Left lobe of liver (tissue), 2 donors: ENCODE results near the gene ALDH1A3. TPM values are rescaled to one million over a fixed set of nuclear protein-coding genes. Genes with fewer than 3 reads are reported as not detected.

Source experiments
- ATAC-seq: fragments of 200-7000 bp; cut with Tn5 transposase; one replicate; pipeline ENCODE4 v1.9.1; 2020; ENCODE audit warnings: mild to moderate bottlenecking, moderate library complexity
- DNase-seq: peaks from one replicate; pipeline ENCODE4 v3.0.0-alpha.2; 2020; ENCODE audit warnings: low spot score
- total RNA-seq: library from RNA; stranded (reverse); gene quantifications from one replicate; pipeline ENCODE4 v1.2.1, GENCODE V29; 2021
- donor health status: DM: no; HTN: no; CAD: no; lungs with moderate emphysema.
- donor health status: DM: no; HTN: yes; CAD: no.

ALDH1A3 gene
- total RNA-seq, 1 donor from 2014 or later = 4.0 TPM

DNA sequence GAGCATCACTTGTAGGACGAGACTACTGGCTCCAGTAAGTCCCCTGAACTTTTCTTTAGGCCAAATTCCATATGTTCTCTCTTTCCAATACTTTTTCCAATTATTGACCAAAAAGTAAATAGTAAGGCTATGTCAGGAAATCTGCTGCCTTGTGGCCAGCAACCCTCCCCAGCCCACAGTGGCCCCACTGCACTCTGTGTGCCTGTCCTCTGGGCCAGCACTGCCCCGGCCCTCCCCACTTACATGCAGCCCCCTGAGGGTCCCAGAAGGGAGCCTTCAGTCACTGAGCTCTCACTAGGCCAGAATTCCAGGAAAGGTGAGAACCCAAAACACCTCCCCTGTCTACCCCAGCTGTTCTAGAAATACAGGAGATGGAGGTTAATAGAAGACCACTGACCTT, 21.3 kb upstream of the ALDH1A3 start:
- no peak for ATAC-seq

DNA sequence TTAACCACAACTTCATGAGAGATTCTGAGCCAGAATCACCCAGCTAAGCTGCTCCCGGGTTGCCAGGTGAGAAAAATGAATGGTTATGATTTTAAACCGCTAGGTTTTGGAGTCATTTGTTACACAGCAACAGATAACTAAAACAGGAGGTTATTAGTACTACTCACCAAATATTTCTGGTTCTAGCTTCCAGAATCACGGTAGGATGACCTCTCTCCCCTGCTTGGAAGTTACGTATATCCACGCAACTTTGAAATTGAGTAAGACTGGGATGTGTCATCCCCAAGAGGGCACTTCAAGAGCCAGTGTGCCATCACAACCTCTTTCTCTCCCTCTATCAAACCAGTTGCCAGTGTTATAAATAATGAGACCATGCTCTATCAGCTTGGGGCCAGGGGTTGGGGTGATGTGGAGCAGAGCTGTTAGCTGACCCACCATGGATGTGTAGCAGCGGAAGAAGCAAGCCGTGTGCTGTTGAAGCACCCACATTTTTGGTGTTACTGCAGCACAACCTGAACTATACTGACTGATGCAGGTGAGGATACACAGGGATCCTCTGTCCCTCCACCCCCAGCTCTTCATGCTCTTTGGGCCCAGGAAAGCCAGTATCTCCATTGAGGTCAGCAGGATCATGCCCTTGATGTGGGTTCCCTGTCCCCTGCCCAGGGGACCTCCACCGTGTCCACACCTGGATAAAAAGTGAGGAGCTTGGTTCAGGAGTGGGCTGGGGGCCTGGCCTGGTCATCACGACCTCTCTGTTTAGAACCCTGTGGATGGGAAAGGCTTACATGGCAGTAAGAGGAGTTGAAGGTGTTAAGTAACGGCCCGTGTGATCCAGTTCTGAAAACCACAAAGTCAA, 19.4 kb upstream of the ALDH1A3 start:
- no peak for DNase-seq
- ATAC-seq = no peak

More for the DNA sequence above, 21.3 kb upstream of the ALDH1A3 start:
- peak; percentile 26 for DNase-seq

DNA sequence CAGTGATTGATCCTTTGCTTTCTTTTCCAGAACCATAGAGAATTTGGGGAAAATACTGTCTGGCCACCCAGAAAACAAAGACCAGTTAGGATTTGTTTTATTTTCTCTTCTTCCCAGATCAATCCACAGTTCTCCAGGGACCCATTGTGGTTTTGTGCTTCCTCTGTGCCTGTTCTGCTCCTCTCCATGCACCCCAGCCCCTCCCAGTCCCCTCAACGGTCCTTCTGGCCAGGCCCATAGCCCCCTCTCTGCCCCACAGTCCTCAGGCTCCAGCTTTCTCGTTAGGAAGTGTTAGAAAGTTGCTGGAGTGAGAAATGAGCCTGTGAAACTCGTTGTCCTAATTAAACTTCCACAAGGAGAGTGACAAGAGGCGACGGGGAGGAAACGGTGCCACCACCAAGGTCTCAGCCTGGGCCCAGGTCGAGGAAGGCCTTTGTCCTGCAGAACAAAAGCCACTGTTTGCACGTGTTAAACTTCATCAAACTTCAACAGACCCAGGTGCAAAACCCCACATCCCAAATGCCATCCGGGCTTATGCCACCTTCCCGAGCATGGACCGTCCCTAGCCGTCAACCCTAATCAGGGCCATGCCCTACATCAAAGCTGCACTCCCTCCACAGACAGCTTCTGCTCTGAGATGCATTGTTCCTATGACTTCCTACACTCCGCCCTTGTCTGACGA, 18.7 kb upstream of the ALDH1A3 start:
- DNase-seq (no peak), ATAC-seq (no peak)

DNA sequence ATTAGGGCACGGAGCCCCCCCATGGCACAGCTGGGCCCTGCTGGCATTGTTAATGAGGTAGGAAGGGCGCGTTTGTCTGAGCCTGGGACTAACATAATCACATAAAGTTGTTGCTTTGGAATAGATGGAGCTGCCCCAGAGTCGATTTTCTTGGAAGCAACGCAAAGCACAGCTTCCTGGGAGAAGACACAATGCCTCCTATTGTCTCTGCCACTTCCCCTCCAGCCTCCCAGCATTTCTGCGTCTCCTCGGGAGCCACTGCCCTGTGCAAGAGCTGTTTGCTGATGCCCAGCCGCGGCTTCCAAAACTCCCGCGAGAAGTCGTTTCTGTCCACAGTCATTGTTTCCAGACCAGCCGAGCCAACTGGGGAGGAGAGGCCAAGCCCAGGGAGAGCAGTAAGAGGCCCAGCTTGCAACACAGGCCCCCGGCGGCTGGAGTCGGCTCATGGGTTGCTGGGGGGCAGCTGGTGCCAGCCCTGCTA, 18.1 kb upstream of the ALDH1A3 start:
- ATAC-seq (no peak), DNase-seq (no peak)

DNA sequence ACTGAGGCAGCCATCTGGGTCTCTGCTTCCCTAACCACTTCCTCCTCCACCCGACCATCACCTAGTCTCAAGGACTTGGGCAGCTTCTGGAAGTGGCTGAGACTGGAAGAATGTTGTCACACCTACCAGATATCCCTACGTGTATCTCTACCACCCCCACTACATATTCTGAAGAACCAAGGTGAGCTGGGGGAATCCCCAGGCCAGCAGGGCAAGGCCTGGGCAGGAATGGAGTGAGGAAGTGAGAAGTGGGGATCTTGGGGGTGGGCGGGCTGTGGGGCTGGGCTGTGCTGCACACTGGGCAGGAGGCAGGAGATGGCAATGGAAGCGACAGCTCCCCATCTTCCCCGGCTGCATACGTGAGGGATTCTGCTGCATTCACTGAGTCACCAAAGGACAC, 17.5 kb upstream of the ALDH1A3 start:
- ATAC-seq = no peak
- DNase-seq = no peak

DNA sequence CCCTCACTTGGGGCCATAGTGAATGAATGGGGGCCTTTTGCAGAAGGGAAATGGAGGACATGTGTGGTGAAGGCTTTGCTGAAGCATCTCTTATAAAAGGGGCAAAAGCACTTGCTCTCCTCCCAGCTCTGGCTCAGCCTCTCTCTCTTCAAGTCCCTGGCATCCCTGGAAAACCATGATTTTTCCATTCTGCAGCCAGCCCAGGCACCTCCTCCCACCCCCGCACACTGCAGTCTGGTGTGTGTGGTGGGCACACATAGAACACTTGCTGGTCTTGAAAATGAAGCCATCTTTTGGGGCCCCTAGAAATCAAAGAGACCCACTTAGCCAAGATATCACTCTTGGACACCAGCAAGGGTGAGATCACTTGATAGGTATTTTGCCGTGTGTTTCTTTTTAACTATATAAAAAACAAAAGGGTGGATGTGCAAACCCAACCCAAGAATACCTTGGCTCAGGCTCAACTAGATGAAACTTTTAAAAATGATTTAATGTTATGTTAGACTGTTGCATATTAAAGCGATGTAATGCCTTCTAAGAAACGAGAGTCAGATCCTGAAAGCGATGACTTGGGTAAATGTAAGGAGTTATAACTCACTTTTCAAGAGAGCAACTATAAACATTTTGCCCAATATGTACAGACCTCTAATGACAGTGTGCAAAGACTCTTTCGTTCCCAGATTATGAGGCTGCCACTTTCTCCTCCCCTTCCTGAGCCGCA, 16.4 kb upstream of the ALDH1A3 start:
- ATAC-seq (no peak), DNase-seq (no peak)

DNA sequence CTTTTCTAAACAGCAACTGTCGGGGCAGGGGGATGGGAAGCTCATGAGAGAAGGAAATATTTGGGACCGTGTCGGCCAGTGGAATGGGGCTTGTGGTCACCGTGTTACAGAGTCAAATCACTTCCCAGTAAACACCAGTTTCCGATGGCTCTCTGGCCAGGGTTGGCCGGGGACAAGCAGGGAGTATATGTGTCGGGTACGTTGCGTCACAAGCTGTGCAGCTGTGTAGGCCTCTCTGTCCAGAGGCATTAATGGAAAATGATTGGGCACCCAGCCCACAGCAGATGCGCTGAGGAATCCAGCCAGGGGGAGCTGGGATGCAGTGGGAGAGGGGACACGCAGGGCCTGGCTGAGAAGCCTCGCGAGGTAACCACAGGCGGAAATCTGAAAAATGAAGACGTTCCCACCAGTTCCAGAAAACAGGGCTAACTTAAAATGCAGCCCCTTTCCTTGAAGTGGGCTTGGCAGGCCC, 15.8 kb upstream of the ALDH1A3 start:
- DNase-seq (no peak), ATAC-seq (no peak)

DNA sequence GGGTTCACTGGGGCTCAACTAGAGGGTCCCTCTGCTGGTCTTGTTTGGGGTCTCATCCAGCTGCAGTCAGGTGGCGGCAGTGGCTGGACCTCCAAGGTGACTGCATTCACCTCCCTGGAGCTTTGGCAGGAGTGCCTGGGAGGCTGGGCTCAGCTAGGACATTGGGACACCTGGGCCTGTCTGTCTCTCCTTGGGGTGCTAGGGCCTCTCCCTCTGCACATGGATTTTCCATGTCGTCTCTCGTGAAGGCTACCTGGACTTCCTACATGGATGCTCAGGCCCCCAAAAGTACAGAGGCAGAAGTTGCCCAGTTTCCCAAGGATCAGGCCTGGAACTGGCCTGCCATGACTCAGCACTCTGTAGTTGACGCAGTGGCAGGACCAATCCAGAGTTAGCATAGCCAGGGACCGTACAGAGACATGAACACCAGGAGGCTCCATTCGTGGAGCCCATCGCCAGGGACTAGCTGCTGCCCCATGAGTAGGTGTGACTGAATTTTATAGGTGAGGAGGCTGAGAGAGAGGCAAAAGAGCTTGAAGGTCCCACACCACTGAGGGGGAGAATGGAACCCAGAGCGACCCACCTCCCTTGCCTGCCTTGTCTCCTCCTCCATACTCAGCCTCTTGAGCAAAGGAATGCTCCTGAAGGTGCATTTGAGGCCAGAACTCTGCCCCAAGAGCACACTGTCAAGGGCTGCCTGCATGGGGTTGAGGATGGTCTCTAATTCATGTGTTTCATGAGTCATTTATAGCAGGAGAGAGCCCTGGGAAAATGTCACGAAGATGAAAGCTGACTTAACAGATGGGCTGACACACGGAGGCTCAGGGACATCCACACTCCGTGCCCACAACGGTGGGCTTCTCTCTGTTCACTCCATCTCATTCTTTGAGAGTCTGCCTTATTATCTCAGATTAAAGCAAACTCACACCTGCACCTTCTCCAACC, 13.0 kb upstream of the ALDH1A3 start:
- DNase-seq (no peak), ATAC-seq (no peak)

DNA sequence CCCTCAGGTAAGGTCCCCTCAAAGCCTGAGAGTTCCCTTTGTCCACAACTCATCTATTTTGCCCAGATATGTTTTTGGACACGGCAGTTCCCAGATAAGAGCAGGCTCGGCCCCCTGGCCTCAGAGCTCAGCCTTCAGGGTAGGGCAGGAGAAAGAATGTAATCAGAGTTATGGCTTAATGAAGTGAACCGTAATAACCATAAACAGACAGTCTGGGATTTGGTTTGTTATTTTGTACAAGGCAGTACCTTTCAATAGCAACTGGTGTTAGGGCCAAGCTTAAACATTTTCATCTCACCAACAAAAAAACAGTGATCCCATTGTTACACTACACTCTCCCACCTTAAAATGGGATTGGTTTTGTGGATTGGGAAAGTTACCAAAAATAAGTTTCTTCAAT, 12.2 kb upstream of the ALDH1A3 start:
- ATAC-seq = no peak
- no peak for DNase-seq

DNA sequence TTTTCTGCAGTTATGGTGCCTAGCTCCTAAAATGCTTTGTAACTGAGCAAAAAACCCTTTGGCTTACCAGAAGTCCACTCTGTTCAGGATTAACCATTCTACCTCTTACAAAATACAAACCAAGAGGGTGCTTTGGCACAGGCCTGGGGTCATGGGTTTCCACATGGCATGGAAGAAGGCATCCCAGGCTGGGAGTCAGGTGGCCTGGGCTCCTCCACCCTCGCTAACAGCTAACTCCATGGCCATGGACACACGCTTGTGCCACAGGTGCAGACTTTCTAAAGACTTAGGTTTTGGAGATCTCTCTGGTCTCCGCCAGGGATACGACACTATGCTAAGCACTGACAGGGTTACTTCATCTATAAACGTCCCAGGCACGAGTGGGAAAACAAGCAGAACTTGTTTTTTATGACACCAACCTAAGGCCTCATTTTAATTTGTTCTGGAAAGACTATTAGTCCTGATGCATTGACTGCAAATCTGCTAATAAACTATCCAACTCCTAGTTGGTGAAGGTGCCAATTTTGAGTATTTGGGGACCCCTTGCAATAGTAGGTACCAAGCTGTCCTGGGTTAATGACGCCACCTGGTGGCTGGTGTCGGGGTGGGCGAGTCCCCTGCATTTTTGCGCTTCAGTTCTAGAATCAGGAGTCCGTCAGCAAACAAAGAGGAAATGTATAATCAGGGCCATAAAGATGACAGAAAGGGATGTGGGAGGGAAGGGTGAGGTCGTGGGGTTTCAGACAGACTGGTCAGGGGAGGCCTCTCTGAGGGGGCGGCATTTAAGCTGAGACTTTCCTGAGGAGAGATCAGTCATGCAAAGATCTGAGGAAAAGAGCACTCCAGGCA, 10.3 kb upstream of the ALDH1A3 start:
- ATAC-seq = no peak
- DNase-seq = no peak

DNA sequence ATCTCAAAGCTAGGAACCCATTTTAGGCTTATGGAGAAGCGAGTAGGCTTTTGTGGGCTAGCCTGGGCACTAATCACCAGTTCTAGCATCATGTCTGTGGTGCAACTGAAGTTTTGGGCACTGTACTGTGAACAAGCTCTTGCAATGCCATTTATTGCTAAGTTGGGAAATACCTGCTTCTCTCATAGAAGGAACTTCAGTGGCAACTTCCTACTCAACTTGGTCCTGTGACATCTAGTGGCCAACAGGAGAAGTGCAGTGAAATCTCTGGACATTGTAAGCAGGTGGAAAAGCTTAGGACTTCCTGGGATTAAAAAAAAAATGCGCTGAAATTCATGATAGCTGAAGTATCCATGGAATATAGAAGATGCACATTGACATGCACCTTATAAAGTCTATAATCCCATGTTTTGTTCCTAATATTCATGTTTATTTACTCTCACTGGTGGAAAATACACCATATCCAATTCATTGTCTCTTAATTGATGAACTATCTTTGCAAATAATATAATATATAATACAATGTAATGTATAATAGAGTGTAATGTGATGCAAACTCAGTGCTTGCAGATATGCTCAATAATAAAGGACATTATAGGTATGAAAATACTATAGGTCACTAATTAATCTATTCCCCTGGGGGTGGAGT, 6.5 kb upstream of the ALDH1A3 start:
- DNase-seq (peak; percentile 63), ATAC-seq (peak; percentile 98)

DNA sequence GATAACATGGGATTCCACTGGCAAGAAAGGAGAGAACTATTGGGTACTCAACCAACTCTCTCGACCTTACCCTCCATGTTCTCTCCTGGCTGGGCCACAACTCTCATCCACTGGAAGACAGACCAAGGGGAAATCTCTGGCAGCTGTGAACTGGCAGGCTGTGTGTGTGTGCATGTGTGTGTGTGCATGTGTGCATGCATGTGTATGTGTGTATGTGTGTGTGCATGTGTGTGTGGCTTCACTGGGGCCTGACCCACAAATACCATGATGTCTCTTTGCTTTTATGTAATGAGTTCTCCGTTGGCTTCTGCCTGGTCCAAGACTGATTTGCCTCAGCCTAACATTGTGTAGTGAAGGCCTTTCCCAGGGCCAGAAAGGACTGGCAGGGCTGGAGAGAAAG, 4.1 kb upstream of the ALDH1A3 start:
- ATAC-seq (no peak), DNase-seq (no peak)

DNA sequence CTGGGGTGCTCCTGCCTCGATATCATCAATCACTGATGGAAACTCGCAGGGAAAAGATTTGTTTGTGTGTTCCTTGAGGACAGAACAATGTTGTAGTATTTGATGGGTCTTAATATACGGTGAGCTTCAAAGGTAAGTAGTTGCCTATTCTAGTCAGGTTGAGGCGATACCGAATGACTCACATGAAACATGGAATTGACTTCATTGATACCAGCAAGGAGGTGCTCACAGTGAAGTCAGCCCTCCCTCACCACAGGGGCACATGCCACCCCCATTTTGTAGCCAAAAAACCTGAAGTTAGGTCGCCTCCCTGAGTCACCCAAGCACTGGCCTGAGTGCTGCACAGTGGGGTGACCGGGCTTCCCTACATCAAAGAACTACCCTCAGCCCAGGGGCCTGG, 3.7 kb upstream of the ALDH1A3 start:
- ATAC-seq = no peak
- DNase-seq = no peak

DNA sequence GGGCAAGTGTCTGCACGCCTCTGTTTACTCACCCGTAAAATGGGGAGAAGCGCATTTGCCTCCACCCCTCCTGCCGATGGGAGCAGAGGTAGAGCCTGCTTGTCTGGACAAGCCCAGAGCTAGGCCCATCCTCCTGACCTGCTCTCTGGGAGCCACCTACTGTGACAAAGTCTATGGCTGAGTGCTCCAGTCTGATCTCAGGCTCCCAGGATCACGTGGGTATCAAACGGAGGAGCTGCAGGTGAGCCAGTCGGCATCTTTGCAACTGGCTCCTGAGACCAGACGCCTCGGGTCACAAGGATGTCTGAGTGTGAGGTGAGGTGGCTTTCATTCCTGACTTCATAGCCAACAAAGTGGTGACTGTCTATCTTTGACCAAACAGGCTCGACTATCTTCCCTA, 2.1 kb upstream of the ALDH1A3 start:
- no peak for DNase-seq
- ATAC-seq = no peak

DNA sequence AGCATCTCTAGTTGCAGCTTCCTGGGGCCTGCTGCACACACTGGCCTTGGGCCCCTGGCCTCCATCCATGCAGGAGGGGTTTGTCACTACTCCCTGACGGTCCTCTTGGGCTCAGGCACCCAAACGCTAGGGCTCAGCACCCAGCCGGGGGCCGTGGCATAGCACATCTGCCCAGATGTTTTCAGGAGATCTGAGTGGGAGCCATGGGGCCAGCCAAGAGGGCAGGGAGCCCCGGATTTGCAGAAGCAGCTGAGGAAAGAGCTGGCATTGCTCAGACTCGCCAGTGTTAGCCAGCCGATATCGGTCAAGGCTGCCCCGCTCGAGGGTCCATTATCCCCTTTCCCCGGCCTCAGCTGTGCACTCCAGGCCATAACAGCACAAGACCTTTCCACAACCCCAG, 1.5 kb upstream of the ALDH1A3 start:
- DNase-seq (no peak), ATAC-seq (no peak)

DNA sequence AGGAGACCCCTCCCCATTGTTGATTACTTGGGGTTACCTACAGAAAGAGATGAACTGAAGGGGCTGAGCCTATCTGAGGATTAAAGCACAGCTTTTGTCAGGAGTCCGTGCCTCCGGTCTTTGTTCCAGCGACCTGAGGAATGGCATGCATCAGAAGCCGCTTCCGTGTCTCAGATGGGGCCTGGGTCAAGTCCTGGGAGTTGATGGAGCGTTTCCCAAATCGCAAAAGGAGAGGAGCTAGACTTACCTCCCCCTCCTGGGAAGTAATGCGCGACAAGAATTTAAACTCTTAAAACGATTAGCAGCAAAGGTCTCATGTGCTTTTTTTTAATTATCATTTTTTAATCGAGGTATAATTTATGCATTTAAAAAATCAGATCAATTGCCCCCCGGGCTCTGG, 983 bp upstream of the ALDH1A3 start:
- ATAC-seq = no peak
- DNase-seq = no peak

DNA sequence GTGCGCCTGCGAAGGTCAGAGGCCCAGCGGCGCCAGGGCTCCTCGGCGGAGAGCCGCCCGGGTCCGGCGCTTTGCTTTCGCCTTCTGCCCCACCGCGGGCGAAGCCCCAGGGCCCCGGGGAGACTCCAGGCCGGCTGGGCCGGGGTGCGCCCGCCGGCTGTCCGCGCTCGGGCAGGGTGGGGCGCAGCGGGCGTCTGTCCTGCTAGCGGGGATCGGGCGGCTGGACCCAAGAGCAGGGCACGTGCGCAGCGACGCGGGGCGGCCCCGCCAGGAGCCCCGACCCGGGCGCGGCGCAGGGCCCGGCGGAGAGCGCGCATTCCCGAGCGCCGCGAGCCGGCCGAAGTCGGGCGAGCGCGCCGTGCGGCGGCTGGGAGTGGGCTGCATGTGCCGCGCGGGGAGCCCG, 569 bp upstream of the ALDH1A3 start:
- no peak for DNase-seq

DNA sequence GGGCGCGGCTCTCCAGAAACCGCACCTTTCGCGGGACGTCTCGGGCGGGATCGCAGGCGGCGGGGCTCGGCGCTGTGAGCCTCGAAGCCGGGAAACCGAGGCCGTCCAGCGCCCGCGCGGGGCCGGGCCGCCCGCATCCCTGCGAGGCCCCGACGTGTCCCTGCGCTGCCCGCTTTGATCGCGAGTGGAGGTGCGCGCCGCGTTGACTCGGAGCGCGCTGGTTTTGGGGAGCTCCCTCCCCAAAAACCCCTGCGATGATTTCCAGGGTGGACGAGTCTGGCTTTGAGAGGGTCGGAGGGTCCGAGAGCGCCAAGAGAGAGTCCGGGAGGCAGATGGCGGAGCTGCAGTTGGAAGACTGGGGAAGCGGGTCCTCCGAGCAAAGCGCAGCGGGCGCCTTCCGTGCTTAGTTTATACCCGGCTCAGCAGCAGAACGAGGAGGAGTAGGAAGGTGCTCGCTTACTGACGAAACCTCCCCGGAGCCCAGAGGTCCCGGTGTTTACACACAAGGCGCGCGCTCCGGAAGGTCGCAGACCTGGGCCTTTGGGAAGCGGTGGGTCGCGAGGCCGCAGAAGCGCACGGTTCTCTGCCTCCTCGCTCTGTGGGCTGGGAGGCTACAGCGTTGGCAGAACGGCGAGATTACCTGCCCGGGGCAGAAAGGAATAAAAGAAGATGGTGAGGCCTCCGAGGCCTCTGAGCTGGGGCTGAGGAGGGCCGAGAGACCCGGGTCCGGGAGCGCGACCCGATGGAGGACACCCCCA, 687 bp downstream of the ALDH1A3 start:
- ATAC-seq (no peak), DNase-seq (no peak)

More for the DNA sequence above, 569 bp upstream of the ALDH1A3 start:
- peak; percentile 34 for ATAC-seq
